Suppressor macrophage treated with lipopolysaccharide for 4 hours (primary cell): ENCODE data around the gene DOC2B.
"Not testable (repeated sequence)": the region's sequence is repeated elsewhere in the genome, so short reads cannot be mapped to it uniquely, and the experiment has no call there.

ENCODE experiments used
- DNase-seq: peaks from one replicate; pipeline ENCODE4 v3.0.0-alpha.2; 2020

DOC2B gene

DNA sequence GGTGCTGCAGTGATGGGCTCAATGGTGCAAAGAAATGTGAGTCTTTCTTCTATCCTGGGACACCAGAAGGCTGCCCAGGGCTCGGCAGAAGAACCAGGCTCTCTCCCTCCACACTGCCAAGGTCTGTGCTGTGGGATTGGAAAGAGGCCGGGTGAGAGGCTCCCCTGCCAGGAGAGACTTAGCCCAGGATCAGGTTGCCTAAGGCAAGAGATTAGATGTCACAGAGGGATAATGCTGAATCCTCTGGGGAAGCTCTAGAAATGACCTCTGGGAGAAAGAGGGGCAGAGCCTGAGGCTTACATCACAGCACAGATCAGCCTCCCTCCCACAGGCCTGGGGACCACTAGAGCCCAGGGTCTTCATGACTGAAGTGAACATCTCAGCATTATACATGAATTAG, 5.7 kb upstream of the DOC2B start:
- DNase-seq = no peak

DNA sequence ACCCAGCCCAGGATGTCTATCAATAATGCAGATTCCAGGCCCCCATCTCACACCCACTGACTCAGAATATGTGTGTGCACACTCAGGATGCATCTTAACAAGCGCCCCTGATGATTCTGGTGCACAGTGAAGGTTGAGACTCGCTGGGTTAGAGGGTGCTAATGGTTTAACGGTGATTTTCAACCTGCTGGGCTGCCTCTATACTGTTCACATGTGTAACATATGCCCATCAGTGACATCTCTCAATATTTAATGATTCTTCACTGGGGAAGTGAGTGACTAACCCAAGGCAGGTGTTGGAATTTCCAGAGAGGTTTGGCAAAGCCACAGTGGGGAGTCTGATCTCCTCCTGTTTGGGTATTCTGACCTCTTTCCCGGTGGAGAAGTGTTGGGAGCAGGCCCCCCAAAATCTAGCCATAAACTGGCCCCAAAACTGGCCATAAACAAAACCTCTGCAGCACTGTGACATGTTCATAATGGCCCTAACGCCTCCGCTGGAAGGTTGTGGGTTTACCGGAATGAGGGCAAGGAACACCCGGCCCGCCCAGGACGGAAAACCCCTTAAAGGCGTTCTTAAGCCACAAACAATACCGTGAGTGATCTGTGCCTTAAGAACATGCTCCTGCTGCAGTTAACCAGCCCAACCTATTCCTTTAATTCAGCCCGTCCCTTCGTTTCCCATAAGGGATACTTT, 4.1 kb upstream of the DOC2B start:
- no peak for DNase-seq

DNA sequence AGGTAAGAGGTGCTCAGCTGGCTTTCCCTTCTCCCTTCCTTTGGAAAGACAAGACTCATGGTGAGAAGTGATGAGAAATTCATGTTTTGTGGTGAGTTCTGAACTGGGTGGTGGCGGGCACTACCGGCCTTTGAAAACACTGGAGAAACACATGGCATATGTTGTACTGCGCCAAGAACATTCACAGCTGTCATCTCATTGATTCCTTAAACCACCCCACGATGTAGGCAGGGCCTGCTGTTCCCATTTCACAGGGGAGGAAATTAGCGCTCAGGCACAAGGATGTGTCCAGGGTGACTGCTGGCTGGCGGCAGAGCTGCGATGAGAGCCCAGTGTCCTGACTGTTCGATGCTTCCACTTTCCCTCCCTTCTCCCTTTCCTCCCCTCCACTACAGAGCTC, 1.6 kb upstream of the DOC2B start:
- no peak for DNase-seq

DNA sequence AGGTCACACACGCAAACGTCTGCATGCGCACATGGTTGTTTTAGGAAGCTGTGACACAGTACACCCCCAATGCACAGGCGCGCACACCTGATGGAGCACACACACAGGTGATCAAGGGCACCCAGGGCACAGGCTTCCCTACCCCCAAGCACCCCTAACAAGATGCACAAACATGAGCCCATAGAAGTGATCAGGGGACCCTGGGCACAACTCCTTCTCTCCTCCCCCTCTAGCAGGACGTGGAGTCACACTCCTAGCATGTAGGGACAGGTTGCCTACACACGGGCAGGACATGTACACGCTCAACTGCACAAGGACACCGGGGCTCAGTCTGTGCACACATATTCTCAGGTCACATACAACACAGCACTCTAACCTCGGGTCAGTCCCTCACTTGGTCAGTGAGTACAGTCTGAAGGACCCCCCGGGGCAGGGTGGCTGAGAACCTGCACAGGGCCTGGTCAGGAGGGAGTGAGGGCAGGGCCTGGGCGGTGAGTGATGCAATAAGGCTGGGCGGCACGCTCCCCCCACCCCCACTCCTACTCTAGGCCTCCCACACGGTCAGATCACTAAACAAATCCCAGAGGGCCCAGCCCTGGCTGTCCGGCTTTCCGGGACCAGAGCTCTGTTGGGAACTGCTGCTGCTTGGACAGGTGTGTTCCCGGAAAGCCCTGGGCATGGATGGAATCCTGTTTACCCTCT, 751 bp upstream of the DOC2B start:
- no peak for DNase-seq

DNA sequence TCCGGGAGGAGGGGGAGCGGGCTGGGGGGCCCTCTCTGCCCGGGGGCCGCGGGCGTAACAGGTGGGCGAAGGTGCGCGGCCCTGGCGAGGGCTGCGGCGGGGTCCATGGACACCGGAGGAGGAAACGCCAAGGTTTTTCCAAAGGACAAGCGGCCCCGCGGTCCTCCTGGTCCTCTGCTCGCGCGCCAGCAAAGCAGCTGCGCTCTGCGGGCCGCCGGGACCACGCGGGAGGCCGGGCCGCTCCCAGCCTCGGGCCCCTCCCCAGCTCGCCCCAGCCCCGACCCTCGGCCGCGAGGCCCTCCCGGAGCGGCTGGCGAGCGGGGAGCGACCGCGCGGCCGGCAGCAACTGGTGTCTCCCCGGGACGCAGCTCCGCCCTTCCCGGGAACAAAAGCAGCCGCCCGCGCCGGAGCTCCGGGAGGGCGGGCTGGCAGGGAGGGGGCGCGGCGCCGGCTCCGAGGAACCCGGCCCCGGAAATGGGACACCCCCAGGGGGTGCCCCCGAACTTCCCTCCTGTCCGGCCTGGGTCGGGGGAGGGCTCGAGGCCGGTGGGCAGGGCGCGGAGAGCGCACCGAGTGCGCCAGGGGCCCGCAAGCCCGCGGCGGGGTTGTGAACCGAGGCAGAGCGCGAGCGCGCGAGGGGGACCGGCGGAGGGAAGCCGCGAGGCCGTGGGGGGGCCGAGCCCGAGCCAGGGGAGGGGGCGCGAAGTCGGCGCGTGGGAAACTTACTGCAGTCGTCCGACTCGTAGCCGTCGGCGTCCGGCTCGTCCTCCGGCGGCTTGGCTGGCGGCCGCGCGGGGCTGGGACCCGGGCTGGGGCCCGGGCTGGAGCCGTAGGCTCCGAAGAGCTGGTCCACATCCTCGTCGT, 837 bp downstream of the DOC2B start:
- DNase-seq = no peak

DNA sequence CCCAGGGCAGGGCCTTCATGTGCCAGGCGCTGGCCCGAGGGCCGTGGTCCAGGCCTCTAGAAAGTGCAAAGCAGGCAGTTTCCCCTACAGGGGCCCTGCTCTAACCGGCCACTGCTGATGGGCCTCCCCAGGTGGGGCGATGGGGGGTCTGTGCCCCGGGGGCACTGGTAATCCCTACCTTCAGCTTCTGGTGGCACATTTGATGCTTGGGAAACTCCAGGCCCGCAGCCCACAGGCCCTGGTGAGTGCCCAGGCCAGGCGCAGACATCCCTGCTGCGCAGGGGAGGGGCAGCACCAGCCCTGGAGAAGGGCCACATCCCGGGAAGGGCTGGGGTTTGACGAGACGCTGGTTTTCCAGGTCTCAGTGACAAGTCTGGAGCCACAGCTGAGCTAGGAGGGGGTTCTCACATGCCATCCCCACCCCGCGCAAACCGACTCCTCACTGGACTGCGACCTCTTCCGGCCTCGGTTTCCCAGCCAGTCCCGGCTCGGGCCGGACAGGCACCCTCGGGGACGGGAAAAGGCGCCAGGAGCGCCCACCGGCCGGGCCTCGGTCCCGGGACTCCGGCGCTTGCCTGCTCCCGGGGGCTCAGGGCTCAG, 1.6 kb downstream of the DOC2B start:
- DNase-seq = no peak

DNA sequence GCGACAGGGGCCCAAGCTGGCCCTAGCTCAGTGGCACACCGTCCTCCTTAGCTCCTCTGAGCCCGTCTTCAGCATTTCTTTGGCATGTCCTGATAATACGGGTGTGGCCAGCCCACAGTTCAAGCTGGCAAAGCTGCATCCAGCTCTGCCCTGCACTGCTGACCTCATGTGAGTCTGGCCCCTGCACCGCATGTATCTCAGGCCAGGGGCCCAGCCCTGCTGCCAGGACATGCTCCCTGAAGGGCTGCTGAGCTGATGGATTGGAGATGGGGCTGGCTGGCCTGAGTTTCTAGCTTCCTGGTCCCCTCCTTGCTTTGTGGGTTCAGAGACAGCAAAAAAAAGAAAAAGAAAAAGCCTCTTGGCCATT, 2.4 kb downstream of the DOC2B start:
- DNase-seq = no peak

DNA sequence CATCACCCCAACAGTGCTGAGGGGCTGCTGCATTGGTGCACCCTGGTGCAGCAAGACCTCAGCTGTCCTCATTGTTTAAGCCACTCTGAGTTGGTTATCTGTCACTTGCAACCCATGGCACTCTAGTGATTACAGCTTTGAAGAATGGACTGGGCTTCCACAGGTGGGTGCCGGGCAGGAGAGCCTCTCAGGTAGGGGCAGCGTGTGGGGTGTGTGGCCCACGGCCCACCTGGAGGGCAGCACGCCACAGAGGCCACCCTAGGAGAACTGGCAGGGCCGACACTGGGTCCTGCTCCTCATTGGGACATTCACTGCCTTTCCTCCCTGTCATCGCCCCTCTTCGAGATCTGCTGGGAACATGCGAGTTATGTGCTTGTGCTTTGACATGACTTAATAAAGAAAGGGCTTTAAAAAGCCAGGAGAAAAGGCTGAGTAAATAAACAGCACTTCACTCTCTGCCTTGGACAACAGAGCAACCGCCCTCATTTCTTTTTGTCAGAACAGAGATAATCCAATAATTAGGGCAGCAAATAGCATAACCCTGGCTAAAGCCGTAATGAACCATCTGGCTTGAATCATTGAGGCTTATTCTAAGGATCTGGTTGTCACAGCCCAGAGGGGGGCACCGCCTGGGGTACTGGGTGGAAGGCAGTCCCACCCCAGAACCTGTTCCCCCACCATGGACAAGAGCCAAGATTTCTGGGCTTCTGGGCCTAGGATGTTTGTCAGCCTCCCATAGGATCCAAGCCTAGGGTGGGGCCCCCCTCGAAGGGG, 3.0 kb downstream of the DOC2B start:
- DNase-seq = no peak

DNA sequence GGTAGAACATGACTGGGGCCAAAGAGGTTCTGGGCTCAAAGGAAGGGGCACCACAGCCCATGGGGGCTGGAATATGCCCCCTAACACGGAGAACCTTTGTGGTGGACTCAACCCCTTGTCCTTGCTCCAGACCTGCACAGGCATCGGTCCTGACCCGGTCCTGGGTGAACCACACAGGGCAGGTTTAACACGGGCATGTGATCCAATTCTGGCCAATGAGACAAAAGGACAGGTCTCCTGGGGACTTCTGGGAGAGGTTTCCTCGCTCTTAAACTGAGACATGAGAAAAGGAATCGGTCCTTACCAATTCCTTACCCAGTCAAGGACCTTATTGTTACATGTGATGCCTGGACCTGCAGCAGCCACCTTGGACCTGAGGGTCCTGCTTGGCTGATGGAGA, 3.7 kb downstream of the DOC2B start:
- no peak for DNase-seq

DNA sequence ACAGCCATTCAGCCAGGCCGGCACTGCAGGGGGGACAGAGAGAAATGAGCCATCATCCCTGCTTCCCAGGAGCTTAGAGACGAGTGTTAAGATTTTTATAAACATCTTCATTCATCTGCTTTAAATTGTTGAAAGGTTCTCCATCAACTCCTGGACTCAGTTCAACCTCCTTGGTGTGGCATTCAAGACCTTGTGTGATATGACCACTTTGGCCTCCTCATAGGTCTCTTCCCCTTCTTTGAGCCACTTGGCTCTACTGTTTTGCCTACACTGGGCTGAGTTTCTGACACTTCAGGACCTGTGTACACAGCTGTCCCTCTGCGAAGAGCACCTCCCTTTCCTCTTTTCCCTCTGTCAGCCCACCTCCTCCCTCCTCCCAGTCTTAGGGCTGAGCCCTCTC, 4.3 kb downstream of the DOC2B start:
- no peak for DNase-seq

DNA sequence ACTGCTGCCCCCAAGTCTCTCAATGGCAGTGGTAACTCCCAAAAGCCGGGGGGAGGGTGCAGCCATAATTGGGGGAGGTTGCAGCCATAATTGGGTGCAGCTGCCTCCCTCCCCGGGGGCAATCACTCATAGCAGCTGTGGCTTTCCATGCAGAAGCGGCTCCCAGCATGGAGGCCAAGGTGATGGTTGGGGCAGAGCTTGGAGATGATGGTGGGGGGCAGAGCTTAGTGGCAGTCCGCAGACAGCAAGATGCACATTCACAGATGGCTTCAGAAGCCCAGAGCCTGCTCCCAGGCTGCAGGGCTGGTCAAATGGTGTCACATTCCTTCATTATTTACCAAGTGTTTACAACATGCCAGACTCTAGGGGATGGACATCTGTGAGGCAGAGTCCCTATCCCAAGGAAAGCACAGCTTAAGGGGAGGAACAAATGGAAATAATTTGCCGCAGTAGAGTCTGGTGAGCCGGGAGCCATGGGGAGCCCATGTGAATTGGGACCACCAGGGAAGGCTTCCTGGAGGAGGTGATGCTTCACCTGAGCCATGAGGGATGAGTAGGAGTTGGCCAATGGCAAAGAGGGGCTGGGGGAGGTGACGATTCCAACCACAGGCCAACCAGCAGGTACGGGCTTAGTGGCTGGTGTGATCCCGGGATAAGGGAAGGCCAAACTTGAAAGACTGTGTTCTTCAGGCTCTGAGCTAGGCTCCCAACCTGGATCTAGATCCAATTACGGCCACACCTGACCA, 8.1 kb downstream of the DOC2B start:
- DNase-seq = no peak

DNA sequence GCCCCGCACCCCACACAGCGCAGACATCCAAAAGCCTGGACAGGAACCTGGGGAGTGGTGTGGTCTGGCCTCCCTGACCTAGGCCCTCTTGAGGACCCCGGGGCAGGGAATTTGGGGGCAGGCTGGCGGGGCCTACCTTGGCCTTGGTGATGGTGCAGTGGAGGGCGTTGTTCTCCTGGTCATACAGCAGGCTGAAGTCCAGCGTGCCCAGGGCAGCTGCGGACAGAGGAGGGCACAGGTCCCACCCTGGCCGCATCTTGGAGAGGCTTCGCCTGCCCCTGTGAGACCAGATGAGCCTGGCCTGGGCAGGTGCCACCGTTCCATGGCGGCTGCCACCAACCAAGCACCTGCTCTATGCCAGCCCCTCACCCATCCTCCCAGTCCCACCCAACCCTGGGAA, 9.0 kb downstream of the DOC2B start:
- no peak for DNase-seq

DNA sequence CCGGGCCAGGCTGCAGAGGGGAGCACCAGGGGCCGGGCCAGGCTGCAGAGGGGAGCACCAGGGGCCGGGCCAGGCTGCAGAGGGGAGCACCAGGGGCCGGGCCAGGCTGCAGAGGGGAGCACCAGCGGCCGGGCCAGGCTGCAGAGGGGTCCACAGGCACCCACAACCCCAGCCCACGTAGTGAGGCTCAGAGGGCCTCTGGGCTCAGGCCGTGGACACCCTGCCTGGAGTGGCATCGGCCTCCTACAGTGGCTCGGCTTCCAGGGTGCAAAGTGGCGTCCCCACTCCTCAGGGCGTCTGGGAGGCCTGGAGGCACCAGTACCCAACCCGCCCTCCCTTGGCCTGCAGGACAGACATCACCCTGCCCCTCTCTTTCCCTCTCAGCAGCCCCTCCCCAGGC, 9.6 kb downstream of the DOC2B start:
- no peak for DNase-seq

DNA sequence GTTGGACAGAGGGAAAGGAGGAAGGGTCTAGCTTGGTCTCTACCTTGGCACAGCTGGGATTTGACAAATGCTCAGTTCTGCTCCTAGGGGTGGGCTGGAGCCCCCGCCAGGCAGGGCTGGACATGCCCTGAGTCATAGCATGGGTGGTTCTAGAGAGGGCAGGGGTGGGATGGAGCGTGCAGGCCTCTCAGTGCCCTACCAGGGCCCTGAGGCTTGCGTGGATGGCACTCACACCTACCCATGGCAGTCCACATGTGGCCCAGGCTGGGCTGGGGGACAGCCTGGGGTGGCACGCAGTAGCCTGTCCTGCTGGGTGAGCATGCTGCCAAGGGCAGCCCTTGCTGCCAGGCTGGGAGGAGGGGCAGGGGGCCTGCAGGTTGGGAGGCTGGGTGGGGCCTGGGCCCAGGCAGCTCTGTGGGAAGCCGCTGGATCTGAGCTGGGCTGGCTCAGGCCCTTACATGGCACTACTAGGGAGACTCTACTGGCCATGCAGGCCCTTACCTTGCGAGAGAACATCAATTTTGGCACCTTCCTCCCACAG, 11.2 kb downstream of the DOC2B start:
- DNase-seq = no peak

DNA sequence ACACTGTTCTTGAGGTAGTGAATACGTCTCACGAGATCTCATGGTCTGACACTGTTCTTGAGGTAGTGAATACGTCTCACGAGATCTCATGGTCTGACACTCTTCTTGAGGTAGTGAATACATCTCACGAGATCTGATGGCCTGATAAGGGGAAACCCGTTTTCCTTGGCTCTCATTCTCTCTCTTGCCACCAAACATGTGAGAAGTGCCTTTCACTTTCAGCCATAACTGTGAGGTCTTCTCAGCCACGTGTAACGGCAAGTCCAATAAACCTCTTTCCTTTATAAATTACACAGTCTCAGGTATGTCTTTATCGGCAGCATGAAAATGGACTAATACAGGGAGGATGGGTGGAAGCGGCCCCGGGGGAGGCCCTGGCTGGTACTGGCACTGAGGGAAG, 12.8 kb downstream of the DOC2B start:
- DNase-seq = not testable (repeated sequence)

DNA sequence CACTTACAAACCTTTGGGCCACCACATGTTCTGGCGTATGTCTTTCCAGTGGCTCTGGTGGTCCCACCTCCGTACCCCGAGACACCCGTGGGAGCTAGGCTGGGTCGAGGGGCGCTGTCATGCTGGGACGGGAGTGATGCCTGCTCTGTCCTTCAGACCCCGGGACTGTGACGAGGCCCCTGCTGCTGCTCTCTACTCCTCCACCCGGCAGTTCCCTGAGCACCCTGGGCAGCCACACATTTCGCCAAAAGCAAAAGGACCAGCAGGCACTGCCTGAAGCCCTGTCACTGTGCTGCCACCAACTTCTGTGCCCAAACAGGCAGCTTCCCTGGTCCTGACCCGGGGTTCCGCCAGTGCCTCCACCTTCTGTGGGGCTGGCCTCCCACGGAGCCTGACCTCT, 15.5 kb downstream of the DOC2B start:
- no peak for DNase-seq

DNA sequence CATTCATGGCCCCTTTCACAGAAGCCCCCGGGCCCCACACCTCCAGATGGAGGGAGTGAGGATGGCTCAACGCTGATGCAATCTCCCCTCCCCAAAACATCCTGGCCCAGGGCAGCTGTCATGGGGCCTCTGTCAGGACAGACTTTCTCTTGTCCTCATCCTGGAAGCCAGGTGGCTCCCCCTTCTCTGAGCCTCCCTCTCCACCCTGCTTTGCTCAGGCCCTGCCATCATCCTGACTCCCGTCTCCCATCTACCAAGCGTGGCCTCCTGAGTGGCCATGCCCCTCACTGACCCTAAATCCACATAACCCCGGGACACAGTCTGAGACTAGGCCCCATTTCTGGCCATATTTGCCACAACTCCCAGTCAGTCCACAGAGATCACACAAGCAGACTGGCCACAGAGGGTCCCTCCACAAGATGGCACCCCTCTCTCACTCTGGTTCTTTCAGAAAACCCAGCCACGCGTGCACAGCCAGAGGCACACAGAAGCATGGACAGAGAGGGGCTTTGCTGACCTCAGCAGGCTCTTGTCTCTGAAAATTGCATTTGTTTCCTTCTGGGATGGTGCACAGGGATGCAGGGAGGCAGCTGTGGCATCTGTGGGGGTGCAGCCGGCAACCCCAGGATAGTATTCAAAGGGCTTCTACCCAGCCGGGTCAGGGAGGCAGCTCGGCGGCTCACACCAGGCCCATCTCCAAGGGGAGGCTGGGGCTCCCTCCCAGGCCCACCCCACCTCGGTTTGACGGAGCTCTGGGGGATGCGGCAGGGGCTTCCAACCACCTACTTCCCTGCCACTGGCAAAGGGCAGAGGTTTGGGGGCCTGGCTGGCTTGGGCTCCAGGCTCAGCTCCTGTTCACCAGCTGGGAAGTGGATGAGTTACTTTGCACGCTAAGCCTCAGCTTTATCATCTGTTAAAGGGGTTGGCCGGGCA, 16.9 kb downstream of the DOC2B start:
- peak; percentile 42 for DNase-seq

DNA sequence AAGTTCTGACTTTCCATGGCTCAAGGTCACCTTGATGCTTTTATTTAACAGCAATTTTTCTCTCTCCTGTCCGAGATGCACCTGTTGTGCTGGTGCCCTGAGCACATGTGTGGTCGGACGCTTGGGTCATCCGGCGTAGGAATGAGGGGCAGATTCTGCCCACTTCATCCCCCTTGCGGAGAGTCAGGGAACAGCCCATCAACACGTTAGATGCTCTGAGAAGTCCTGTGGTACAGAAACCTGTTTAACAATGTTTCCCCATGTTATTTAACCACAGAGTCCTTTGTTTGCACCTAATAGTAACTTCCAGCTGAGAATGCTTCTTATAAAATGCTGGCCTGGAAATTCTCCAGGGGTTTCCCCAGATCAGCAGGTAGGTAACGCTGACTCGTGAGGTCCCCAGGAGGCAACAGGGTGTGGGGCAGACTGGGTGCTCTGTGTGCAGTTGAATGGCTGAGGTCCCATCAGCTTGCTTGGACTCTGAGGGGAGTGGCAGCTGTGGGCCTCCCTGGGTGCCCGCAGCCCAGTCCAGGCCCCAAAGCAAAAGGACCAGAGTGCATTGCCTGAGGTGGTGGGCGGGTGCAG, 17.8 kb downstream of the DOC2B start:
- DNase-seq = no peak

DNA sequence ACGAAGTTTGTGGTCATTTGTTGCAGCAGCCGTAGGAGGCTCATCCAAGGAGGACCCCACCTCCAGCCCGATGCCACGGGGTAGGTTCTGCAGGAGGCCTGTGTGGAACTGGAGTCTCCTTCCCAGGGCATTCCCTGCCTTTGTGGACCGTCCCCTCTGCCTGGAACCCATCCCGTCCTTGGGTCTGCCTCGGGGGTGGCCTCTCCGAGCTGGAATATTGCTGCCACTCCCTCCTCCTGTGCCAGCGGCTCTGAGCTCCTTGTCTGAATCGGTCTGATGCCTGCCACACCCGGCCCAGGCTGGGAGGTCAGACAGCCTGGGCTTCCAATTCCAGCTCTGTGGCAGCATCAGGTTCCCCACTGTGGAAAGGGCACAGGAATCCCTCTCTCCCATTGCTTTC, 18.8 kb downstream of the DOC2B start:
- no peak for DNase-seq

DNA sequence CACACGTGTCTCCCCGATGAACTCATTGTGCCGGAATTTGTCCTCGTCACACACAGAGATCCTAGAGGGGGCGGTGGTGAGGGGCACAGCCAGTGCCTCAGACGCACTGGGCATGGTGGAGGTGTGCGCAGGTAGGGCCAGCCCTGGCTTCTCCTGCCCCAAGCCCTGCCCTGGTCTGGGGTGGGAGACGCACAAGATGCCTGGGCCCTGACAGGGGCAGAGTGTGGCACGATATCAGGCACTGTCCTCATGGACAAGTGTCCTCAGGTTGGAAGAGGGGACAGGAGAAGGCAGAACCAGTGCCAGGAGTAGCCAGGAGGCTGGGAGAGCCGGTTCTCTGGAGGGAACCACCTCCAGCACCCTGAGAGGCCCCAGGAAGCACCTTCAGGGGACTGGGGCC, 20.0 kb downstream of the DOC2B start:
- no peak for DNase-seq
